ENCODE data around the gene WDPCP. TPM values are rescaled to one million over a fixed set of nuclear protein-coding genes. Genes with fewer than 3 reads are reported as not detected.

The WDPCP gene
- total and polyA plus RNA-seq, 2 of the 4 experiments (the other 2 are of a cell fraction) = 2.2 to 10.2 TPM

GRCh38 chr2:63347361-63347760 lies 240.9 kb downstream of the WDPCP start:
- Histone ChIP-seq H2BK20ac (ENCODE audit: low read depth, low read length) (no peak overlapping the region), H3K4me2 (ENCODE audit: low read depth, low read length) (no peak overlapping the region), H2BK5ac (ENCODE audit: low read depth, low read length, poor library complexity, severe bottlenecking) (no peak overlapping the region), H3K4ac (ENCODE audit: low read depth, low read length) (no peak overlapping the region), H3K9me3 (ENCODE audit: control insufficient read depth, insufficient read depth, low read length) (no peaks in the 10 kb centered on the region; the same call in 1 of the 2 replicates), H4K5ac (ENCODE audit: low read depth, low read length) (no peak overlapping the region), H2BK15ac (ENCODE audit: low read depth, low read length) (no peak overlapping the region), H3K4me1 (ENCODE audit: control insufficient read depth, insufficient read depth, low read length) (no peaks in the 10 kb centered on the region), H4K8ac (ENCODE audit: low read depth in 2 of 2, low read length in 2 of 2) (no peak overlapping the region), H3K9ac (ENCODE audit: low read depth, low read length) (no peak overlapping the region), H2BK120ac (ENCODE audit: low read depth, low read length) (no peak overlapping the region), H3K27ac (ENCODE audit: insufficient read depth, low read length) (no peak overlapping the region), H3K9me1 (ENCODE audit: insufficient read depth, low read length) (no peaks in the 10 kb centered on the region), H2AFZ (replicated peaks; ENCODE audit: low read length, poor library complexity) (no peak overlapping the region), H3K27me3 (ENCODE audit: control insufficient read depth, insufficient read depth, low read length) (no peaks in the 10 kb centered on the region), H3K56ac (ENCODE audit: extremely low read depth, insufficient read depth, low read length) (no peak overlapping the region), H3K79me1 (ENCODE audit: low read depth in 1 of 2, low read length in 2 of 2) (no peaks in the 10 kb centered on the region), H3K23ac (ENCODE audit: low read depth, low read length) (no peak overlapping the region), H2AK9ac (replicated peaks; ENCODE audit: low read depth, low read length, poor library complexity) (no peak overlapping the region), H2AK5ac (ENCODE audit: low read depth, low read length) (no peak overlapping the region), H4K20me1 (ENCODE audit: insufficient read depth, low read length) (no peaks in the 10 kb centered on the region), H3K14ac (replicated peaks; ENCODE audit: low read depth, low read length) (no peak overlapping the region), H4K91ac (ENCODE audit: insufficient read depth, low read depth, low read length) (no peak overlapping the region), H3K36me3 (ENCODE audit: control insufficient read depth, insufficient read depth, low read length) (no peaks in the 10 kb centered on the region), H3K4me3 (ENCODE audit: insufficient read depth, low read depth, low read length) (no peak overlapping the region), H3K18ac (ENCODE audit: low read depth, low read length) (no peak overlapping the region)
- DNase-seq = no peak
- ChIA-PET POLR2A (ENCODE audit: unreplicated experiment) (no interaction called here), CTCF (no interaction called here)
- no CpG with 5 or more reads among the region's 2 CpGs for WGBS, 2 experiments (ENCODE audit: extremely low coverage in 2 of 2, insufficient read length in 1 of 2)
- no TSS peak for BruUV-seq (replicated peaks)
- no peak for TF ChIP-seq POLR2A (IDR thresholded peaks at IDR 0.05; ENCODE audit: low read depth, low read length)
- TF ChIP-seq CTCF (conservative IDR thresholded peaks at IDR 0.05; ENCODE audit: low read depth, low read length) = no peak
- TF ChIP-seq MXI1 (IDR thresholded peaks at IDR 0.05; ENCODE audit: borderline replicate concordance, low read depth, low read length) = no peak
- no peak for ATAC-seq (ENCODE audit: low read depth)
- dilution Hi-C loops (cut with HindIII; ENCODE audit: low sequenced_read_pairs, unreplicated experiment) (no loop called here), intact Hi-C loops (cut with micrococcal nuclease) (no loop called here), in situ Hi-C loops (cut with MboI; ENCODE audit: low sequenced_read_pairs) (no loop called here)

All from IMR-90 (cell line).